Adrenal gland (tissue), 12 donors: ENCODE results near the gene POU5F2. TPM values are rescaled to one million over a fixed set of nuclear protein-coding genes. Genes with fewer than 3 reads are reported as not detected.

Source experiments
- DNase-seq, 7 donors: peaks; one replicate each; pipeline ENCODE4 v3.0.0-alpha.2; 2019 to 2020
- H3K27ac ChIP-seq, 5 donors: fragments of 200-600 bp; sonication (generic) in 4 of 5; 1 replicate in 3 of 5; 2 replicates in 2 of 5; pipeline versions ENCODE4 v1.5.1 to v1.8.0; 2016 to 2020; ENCODE audit warnings: mild to moderate bottlenecking in 1 of 5
- H3K27me3 ChIP-seq: fragments of 200-600 bp; 2 replicates; pipeline ENCODE4 v1.8.0; 2021
- H3K36me3 ChIP-seq, 2 donors: fragments of 200-600 bp; replicated peaks in 1 of 2; 1 replicate in 1 of 2; 2 replicates in 1 of 2; pipeline versions ENCODE4 v1.5.1 to v1.8.0; 2018 to 2022
- H3K4me1 ChIP-seq, 2 donors: fragments of 200-600 bp; replicated peaks in 1 of 2; 1 replicate in 1 of 2; 2 replicates in 1 of 2; pipeline versions ENCODE4 v1.5.1 to v1.8.0; 2018 to 2021
- H3K4me3 ChIP-seq, 4 donors: fragments of 200-600 bp; sonication (generic) in 3 of 4; one replicate each; pipeline ENCODE4 v1.5.1; 2016 to 2018
- H3K9me3 ChIP-seq, 3 donors: fragments of 200-600 bp; sonication (generic) in 1 of 3; replicated peaks in 1 of 3; 1 replicate in 2 of 3; 2 replicates in 1 of 3; pipeline versions ENCODE4 v1.5.1 to v1.8.0; 2016 to 2021
- POLR2A ChIP-seq, 2 donors: fragments of 450-650 bp; IDR thresholded peaks; one replicate each; pipeline ENCODE4 v1.6.1; 2017; ENCODE audit warnings: antibody characterized with exemption in 2 of 2, mild to moderate bottlenecking in 2 of 2, moderate library complexity in 1 of 2
- WGBS, 4 donors: extraction: QIAGEN DNeasy Blood & Tissue Kit in 2 of 4; methylation state at CpG; one replicate each; pipeline versions ENCODE4 v1.1.5 to v1.1.7; 2013 to 2017; 5-methylcytosine and 5-hydroxymethylcytosine counted together
- intact Hi-C, 2 donors: fragments of 100-400 bp; cut with DNase I; formaldehyde crosslinking; loops; one replicate each; pipeline versions ENCODE4 v1.14.1 to v1.15.0; 2022 to 2023
- polyA plus RNA-seq, 3 donors: library from polyadenylated mRNA; stranded (reverse); fragments of 200-250 nt in 2 of 3; fragments of 350-450 nt in 1 of 3; fragmentation: Illumina TruSeq in 1 of 3; extraction: RNeasy Lipid Tissue Mini Kit (QIAGEN cat#74804) in 1 of 3; gene quantifications; one replicate each; pipeline ENCODE4 v1.2.3, GENCODE V29; 2013 to 2014
- total RNA-seq, 9 donors: library from RNA; depleted of rRNA in 4 of 9; stranded (reverse); fragments of >200 nt in 4 of 9; fragments of 120-200 nt in 1 of 9; fragmentation: NEBNext Ultra II Directional in 1 of 9; extraction: Animal tissue kit (Norgen Biotek cat#: 25700) in 1 of 9; gene quantifications; one replicate each; pipeline versions ENCODE4 v1.1.0 to v1.2.4, GENCODE V29; 2013 to 2023
- TF ChIP-seq, protein P1 (sequence below), 6 experiments: fragments of 450-650 bp in 4 of 6; fragments of 200-600 bp in 2 of 6; sonication (generic) in 1 of 6; IDR thresholded peaks; 1 replicate in 5 of 6; 2 replicates in 1 of 6; pipeline versions ENCODE4 v1.5.1 to v1.8.0; 2016 to 2021; ENCODE audit warnings: antibody characterized with exemption in 6 of 6, mild to moderate bottlenecking in 2 of 6, moderate library complexity in 1 of 6
- donor health status: healthy with polysubstance abuse.
- donor health status: Bipolar disorder and iron deficiency.
- donor health status: DM: yes; HTN: yes; CAD: no.
- donor health status: DM: no; HTN: no; CAD: no.
- donor health status: DM: no; HTN: no; CAD: no.
- donor health status: DM: yes; HTN: yes; CAD: no.

The POU5F2 gene
- total and polyA plus RNA-seq, 12 donors, result 0.02 to 4.2 (median 0.66) TPM

DNA sequence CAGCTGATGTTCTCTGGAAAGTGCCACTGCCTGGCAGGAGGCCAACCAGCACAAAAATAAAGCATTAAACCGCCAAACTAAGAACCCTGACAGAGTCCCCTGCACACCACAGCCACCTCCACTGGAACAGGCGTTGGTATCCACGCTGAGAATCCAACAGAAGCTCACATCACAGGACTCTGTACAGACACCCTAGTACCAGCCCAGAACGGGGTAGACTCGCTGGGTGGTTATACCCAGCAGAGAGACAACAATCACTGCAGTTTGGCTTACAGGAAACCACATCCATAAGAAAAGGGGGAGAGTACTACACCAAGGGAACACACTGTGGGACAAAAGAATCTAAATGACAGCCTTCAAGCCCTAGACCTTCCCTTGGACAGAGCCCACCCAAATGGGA lies 15.0 kb upstream of the POU5F2 start:
- no peaks in the 10 kb centered on the region for H3K27me3 ChIP-seq
- H3K36me3 ChIP-seq, result no peaks in the 10 kb centered on the region
- peaks cover 0 to 3% (median 0%) of the 10 kb centered on the region in 3 donors for H3K9me3 ChIP-seq
- DNase-seq, result no peak
- H3K4me3 ChIP-seq, result no peak overlapping the region
- TF ChIP-seq, protein P1, sequence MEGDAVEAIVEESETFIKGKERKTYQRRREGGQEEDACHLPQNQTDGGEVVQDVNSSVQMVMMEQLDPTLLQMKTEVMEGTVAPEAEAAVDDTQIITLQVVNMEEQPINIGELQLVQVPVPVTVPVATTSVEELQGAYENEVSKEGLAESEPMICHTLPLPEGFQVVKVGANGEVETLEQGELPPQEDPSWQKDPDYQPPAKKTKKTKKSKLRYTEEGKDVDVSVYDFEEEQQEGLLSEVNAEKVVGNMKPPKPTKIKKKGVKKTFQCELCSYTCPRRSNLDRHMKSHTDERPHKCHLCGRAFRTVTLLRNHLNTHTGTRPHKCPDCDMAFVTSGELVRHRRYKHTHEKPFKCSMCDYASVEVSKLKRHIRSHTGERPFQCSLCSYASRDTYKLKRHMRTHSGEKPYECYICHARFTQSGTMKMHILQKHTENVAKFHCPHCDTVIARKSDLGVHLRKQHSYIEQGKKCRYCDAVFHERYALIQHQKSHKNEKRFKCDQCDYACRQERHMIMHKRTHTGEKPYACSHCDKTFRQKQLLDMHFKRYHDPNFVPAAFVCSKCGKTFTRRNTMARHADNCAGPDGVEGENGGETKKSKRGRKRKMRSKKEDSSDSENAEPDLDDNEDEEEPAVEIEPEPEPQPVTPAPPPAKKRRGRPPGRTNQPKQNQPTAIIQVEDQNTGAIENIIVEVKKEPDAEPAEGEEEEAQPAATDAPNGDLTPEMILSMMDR (IDR thresholded peaks at IDR 0.05), result no peak
- TF ChIP-seq POLR2A (IDR thresholded peaks at IDR 0.05), result no peak
- intact Hi-C loops, result no loop called here
- no peak overlapping the region for H3K27ac ChIP-seq
- 94 to 98% (median 96%) methylated on average over 5 of the region's 5 CpGs for WGBS, 4 donors
- H3K4me1 ChIP-seq, result no peaks in the 10 kb centered on the region

DNA sequence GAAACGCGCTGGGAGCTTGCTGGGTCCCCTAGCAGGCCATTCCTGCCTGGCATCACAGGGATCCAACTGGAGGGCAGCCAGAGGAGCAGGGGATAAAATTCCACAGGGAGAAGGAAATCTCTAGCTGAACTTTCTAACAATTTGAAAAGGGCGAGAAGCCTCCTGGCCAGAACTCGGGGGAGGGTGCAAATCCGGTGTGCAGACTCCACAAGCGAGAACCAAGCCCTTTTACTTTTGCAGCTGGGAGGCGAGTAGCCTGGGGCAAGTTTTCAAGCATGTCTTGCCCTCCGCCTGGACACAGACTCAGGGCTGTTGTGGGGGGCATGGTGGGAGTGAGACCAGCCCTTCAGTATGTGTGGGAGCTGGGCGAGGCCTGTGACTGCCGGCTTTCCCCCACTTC lies 14.3 kb upstream of the POU5F2 start:
- H3K27me3 ChIP-seq, result no peaks in the 10 kb centered on the region
- H3K4me1 ChIP-seq, result no peaks in the 10 kb centered on the region
- no peak overlapping the region for H3K27ac ChIP-seq
- WGBS, 4 donors, result 91 to 95% (median 92%) methylated on average over 8 to 10 of the region's 10 CpGs
- H3K9me3 ChIP-seq, result peaks cover 0 to 3% (median 0%) of the 10 kb centered on the region in 3 donors
- TF ChIP-seq POLR2A (IDR thresholded peaks at IDR 0.05), result no peak
- TF ChIP-seq, protein P1 (IDR thresholded peaks at IDR 0.05), result no peak
- H3K36me3 ChIP-seq, result no peaks in the 10 kb centered on the region
- no peak for DNase-seq
- intact Hi-C loops, result no loop called here
- no peak overlapping the region for H3K4me3 ChIP-seq

DNA sequence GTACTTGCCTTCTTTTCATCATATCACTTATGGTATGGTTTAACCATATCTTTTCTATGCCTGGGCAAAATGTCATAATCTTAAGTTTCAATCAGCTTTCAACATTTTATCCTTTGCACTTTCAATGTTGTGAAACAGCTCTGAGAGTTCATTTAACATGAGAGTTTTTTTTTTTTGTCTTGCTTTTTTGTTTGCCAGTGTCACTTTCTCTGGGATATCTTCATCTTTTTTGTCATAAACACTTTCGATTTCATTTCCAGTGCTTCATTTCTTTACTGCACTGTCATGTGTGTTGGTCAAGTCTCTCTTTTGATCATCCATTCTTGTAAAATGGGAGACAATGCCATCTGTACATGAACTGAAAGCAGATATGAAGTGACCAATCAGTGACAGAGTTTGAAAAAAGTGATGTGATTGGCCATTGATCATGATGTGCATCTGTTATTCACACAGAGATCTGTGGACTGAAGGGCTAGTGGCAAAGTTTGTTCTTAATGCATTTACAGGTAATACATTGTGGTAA lies 7.5 kb upstream of the POU5F2 start:
- no peaks in the 10 kb centered on the region for H3K4me1 ChIP-seq
- DNase-seq, result no peak
- H3K27me3 ChIP-seq, result no peaks in the 10 kb centered on the region
- 87 to 96% (median 93%) methylated on average over 1 of the region's 1 CpG for WGBS, 4 donors
- no peak overlapping the region for H3K4me3 ChIP-seq
- no peaks in the 10 kb centered on the region for H3K9me3 ChIP-seq
- TF ChIP-seq POLR2A (IDR thresholded peaks at IDR 0.05), result no peak
- TF ChIP-seq, protein P1 (IDR thresholded peaks at IDR 0.05), result no peak
- H3K36me3 ChIP-seq, result no peaks in the 10 kb centered on the region
- no peak overlapping the region for H3K27ac ChIP-seq
- intact Hi-C loops, result no loop called here

DNA sequence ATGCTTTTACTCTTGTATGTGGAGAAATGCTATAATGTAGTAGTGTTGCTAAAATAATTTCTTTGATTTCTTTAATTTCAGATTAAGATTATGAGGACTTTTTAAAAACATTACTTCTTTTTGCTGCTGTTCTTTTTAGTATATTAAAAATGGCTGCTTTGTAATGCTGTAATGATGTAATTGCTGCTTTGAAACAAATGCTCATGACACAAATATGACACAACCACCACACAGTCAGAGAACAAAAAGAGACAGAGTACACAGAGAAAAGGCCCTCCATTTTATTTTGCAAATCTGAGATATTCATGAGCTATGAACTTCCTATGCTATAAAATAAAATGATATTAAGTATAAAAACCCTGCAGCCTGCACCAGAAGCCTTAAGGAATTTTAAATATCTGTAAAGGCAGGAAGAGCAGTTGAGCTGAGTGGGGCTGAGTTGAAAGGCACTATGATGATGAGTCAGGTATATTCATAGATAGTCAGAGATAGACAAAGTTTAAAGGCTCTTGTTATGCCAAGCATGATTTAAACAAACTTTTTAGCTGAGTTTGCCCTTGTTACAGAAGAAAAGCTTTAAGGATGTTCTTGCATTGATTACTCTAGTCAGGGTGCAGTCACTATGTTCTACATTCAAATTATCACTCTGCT lies 5.1 kb upstream of the POU5F2 start:
- TF ChIP-seq, protein P1 (IDR thresholded peaks at IDR 0.05), result no peak
- TF ChIP-seq POLR2A (IDR thresholded peaks at IDR 0.05), result no peak
- no peak for DNase-seq

More for the DNA sequence above, 5.1 kb upstream of the POU5F2 start:
- H3K4me3 ChIP-seq, result no peak overlapping the region
- no peaks in the 10 kb centered on the region for H3K4me1 ChIP-seq
- no peaks in the 10 kb centered on the region for H3K9me3 ChIP-seq
- H3K27ac ChIP-seq, result no peak overlapping the region
- no peaks in the 10 kb centered on the region for H3K27me3 ChIP-seq
- H3K36me3 ChIP-seq, result no peaks in the 10 kb centered on the region
- intact Hi-C loops, result no loop called here
